Hematopoietic multipotent progenitor cell treated with erythropoietin and hydrocortisone succinate and interleukin-3 and kit ligand, for 17 days (in vitro differentiated cells): ENCODE results near the gene LHFPL6.

Source experiments
- DNase-seq: peaks from one replicate; pipeline ENCODE4 v3.0.0-alpha.2; 2015; ENCODE audit warnings: low spot score

Gene LHFPL6

GRCh38 chr13:39462428-39462827 is 140.6 kb downstream of the LHFPL6 start:
- no peak for DNase-seq

GRCh38 chr13:39461685-39462266 is 141.2 kb downstream of the LHFPL6 start:
- DNase-seq, result no peak

- DNase-seq, result no peak
These were observed 145.7 kb downstream of the LHFPL6 start for GRCh38 chr13:39457274-39457673.

GRCh38 chr13:39455521-39456175 is 147.3 kb downstream of the LHFPL6 start:
- no peak for DNase-seq

GRCh38 chr13:39452834-39453233 is 150.2 kb downstream of the LHFPL6 start:
- no peak for DNase-seq

GRCh38 chr13:39452417-39452816 is 150.6 kb downstream of the LHFPL6 start:
- no peak for DNase-seq

- DNase-seq, result no peak
These were observed 151.1 kb downstream of the LHFPL6 start for GRCh38 chr13:39451860-39452301.

- DNase-seq, result no peak
These were observed 151.7 kb downstream of the LHFPL6 start for GRCh38 chr13:39451301-39451700.

- DNase-seq, result no peak
These were observed 152.8 kb downstream of the LHFPL6 start for GRCh38 chr13:39450176-39450575.

GRCh38 chr13:39448834-39449233 is 154.2 kb downstream of the LHFPL6 start:
- no peak for DNase-seq

- no peak for DNase-seq
These were observed 156.1 kb downstream of the LHFPL6 start for GRCh38 chr13:39446865-39447264.

- DNase-seq, result no peak
These were observed 158.1 kb downstream of the LHFPL6 start for GRCh38 chr13:39444866-39445265.

- no peak for DNase-seq
These were observed 169.3 kb downstream of the LHFPL6 start for GRCh38 chr13:39433651-39434050.

GRCh38 chr13:39432196-39432595 is 170.8 kb downstream of the LHFPL6 start:
- DNase-seq, result no peak

GRCh38 chr13:39422845-39423565 is 180.0 kb downstream of the LHFPL6 start:
- no peak for DNase-seq

GRCh38 chr13:39419876-39420275 is 183.1 kb downstream of the LHFPL6 start:
- no peak for DNase-seq

- DNase-seq, result no peak
These were observed 183.9 kb downstream of the LHFPL6 start for GRCh38 chr13:39419068-39419467.

- no peak for DNase-seq
These were observed 184.6 kb downstream of the LHFPL6 start for GRCh38 chr13:39418424-39418823.

- DNase-seq, result no peak
These were observed 185.3 kb downstream of the LHFPL6 start for GRCh38 chr13:39417643-39418042.

- no peak for DNase-seq
These were observed 185.9 kb downstream of the LHFPL6 start for GRCh38 chr13:39417131-39417530.

- no peak for DNase-seq
These were observed 187.8 kb downstream of the LHFPL6 start for GRCh38 chr13:39415008-39415802.

GRCh38 chr13:39414339-39414738 is 188.7 kb downstream of the LHFPL6 start:
- DNase-seq, result no peak

GRCh38 chr13:39411511-39411910 is 191.5 kb downstream of the LHFPL6 start:
- DNase-seq, result no peak
